Measurements from ENCODE around the gene RNPEPL1.
"Not testable (repeated sequence)": the region's sequence is repeated elsewhere in the genome, so short reads cannot be mapped to it uniquely, and the experiment has no call there.

The RNPEPL1 gene

DNA sequence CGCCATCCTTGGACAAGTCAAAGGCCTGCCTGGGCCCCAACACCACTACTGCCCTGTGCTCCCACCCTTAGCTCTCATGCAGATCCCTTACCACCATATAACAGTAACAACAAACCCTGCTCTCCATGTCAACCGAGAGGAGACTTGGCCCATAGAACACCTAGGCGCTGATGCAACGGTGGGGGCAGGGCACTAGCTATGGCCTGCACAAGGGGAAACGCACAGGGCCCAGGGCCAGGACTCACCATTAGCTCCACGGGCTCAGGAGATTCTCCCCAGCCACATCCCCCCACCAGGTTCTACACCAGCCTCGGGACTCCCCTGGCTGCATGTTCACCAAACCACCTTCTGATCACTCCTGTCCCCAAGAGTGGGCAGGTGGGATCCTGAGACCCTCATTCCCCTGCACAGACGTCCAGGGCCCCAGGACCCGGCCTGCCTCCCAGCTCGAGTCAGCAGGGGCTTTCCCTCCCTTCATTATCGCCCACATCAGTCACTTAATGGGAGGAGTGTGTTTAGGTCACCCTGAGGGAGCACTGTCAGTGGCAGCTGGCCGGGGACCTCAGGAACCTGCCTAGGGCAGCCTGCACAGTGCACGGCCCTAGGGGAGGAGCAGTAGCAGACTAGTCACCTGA is 39.8 kb upstream of the RNPEPL1 start:
- peaks cover 84% of the 10 kb centered on the region for H3K9me3 Mint-ChIP-seq
- no peak overlapping the region for H3K27ac Mint-ChIP-seq
- H3K4me1 Mint-ChIP-seq (ENCODE audit: low read depth), result no peaks in the 10 kb centered on the region
- H3K4me3 Mint-ChIP-seq, result no peak overlapping the region
- intact Hi-C loops (cut with micrococcal nuclease), result no loop called here
- H3K36me3 Mint-ChIP-seq (ENCODE audit: low read depth), result peaks cover 98% of the 10 kb centered on the region
- no peaks in the 10 kb centered on the region for H3K27me3 Mint-ChIP-seq

DNA sequence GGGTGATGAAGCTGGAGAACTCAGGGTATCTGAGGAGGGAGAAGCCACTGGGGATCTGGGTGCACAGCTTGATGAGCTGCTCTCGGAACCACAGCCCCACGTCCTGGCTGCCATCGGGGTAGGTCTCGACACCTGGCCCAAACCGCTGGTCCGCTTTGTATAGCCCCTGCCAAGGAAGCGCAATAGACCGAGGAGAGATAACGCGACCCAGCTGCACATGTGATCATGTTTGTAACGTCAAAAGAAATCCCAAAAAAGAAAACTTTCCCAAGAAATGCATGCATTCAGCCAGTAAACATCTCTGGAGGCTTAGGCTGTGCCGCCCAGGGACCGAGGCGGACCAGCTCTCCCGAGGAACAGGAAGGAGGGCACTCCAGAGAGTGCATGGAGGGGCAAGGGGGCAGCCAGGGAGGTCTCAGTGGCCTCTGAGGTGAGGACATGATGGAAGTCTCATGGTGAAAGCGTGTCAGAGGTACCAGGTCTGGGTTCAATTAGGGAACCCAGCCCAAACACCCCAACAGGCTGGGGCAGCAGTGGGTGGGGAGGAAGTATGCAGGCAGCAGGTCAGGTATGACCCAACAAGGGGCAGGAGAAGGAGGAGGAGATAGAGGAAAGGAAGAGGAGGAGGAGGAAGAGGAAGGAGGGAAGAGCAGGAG is 38.8 kb upstream of the RNPEPL1 start:
- Mint-ChIP-seq H3K4me1 (ENCODE audit: low read depth) (no peaks in the 10 kb centered on the region), H3K27ac (peak overlapping the region; percentile 5), H3K27me3 (no peaks in the 10 kb centered on the region), H3K36me3 (ENCODE audit: low read depth) (peaks cover 98% of the 10 kb centered on the region), H3K9me3 (peaks cover 84% of the 10 kb centered on the region), H3K4me3 (no peak overlapping the region)
- intact Hi-C loops (cut with micrococcal nuclease), result no loop called here

DNA sequence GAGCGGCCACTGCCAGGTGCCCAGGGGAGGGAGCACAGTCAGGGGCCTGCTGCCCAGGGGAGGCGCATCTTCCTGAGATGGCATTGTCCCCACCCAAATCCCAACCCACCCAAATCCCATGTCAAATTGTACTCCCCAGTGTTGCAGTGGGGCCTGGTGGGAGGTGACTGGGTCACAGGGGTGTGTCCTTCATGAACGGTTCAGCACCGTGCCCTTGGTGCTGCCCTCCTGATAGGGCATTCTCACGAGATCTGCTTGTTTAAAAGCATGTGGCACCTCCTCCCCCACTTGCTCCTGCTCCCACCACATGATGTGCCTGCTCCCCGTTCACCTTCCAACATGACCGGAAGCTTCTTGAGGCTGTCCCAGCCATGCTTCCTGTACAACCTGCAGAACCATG is 38.1 kb upstream of the RNPEPL1 start:
- no peaks in the 10 kb centered on the region for H3K27me3 Mint-ChIP-seq
- H3K4me3 Mint-ChIP-seq, result no peak overlapping the region
- peaks cover 76% of the 10 kb centered on the region for H3K9me3 Mint-ChIP-seq
- peak overlapping the region; percentile 5 for H3K27ac Mint-ChIP-seq
- intact Hi-C loops (cut with micrococcal nuclease), result no loop called here
- H3K4me1 Mint-ChIP-seq (ENCODE audit: low read depth), result no peaks in the 10 kb centered on the region
- H3K36me3 Mint-ChIP-seq (ENCODE audit: low read depth), result peaks cover 98% of the 10 kb centered on the region

DNA sequence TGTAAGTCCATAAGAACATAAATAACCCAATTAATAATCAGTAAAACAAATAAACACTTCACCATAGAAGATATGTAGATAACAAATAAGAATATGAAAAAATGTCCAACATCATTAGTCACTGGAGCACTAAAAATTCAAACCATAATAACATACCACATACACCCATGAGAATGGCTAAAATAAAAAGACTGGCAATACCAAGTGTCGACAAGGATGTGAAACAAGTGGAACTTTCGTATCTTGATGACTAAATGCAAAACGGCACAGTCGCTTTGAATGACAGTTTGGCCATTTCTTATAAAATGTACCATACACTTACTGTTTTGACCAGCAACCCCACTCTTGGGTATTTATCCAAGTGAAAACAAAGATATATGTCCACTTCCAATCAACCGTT is 37.2 kb upstream of the RNPEPL1 start:
- H3K4me3 Mint-ChIP-seq, result no peak overlapping the region
- no peak overlapping the region for H3K27ac Mint-ChIP-seq
- no peaks in the 10 kb centered on the region for H3K27me3 Mint-ChIP-seq
- peaks cover 68% of the 10 kb centered on the region for H3K9me3 Mint-ChIP-seq
- H3K4me1 Mint-ChIP-seq (ENCODE audit: low read depth), result no peaks in the 10 kb centered on the region
- H3K36me3 Mint-ChIP-seq (ENCODE audit: low read depth), result peaks cover 96% of the 10 kb centered on the region
- intact Hi-C loops (cut with micrococcal nuclease), result no loop called here

DNA sequence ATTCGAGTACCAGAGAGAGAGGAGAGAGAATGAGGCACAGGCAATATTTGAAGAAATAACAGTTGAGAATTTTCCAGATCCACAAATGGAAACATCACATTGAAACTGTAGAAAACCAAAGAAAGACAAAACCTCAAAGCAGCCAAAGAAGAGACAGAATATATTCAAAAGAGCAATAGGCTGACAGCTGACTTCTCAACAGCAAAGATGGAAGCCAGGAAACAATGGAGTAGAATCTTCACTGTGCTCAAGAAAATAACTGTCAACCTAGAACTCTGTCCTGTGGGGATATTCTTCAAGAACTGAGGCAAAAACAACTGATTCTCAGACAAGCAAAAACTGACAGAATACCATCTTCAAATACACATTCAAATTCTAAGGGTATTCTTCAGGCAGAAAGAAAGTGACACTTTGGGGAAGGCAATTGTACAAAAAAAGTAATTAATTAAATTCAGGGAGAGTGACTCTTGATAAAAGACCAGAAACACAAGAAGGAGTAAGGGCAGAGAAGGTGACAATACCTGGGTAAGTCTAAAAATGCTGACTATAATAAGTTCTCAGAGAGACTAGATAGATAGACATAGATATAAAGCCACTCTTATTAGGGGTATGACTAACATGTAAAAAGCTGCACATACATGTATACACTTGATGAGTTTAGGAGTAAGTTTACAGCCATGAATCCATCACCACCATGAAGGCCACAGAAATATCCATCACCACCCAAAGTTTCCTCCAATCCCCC is 36.1 kb upstream of the RNPEPL1 start:
- intact Hi-C loops (cut with micrococcal nuclease), result no loop called here
- Mint-ChIP-seq H3K4me3 (no peak overlapping the region), H3K9me3 (peaks cover 56% of the 10 kb centered on the region), H3K4me1 (ENCODE audit: low read depth) (no peaks in the 10 kb centered on the region), H3K36me3 (ENCODE audit: low read depth) (peaks cover 96% of the 10 kb centered on the region), H3K27me3 (no peaks in the 10 kb centered on the region), H3K27ac (no peak overlapping the region)

DNA sequence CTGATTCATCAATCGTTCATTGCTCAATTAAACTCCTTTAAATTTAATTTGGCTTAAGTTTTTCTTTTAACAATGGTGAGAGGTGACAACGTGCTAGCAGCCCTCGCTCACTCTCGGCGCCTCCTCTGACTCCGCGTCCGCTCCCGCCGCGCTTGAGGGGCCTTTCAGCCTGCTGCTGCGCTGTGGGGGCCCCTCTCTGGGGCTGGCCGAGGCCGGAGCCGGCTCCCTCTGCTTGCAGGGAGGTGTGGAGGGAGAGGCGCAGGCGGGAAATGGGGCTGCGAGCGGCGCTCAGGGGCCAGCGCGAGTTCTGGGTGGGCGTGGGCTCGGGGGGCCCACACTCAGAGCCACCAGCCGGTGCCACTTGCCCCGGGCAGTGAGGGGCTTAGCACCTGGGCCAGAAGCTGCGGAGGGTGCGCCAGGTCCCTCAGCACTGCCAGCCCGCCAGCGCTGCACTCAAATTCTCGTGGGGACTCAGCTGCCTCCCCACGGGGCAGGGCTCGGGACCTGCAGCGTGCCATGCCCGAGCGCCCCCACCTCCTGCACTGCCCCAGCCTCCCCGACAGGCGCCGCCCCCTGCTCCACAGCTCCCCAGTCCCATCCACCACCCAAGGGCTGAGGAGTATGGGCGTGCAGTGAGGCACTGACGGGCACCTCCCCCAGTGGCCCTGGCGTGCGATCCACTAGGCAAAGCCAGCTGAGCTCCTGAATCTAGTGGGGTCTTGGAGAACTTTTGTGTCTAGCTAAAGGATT is 30.1 kb upstream of the RNPEPL1 start:
- Mint-ChIP-seq H3K27ac (no peak overlapping the region), H3K27me3 (no peaks in the 10 kb centered on the region), H3K4me1 (ENCODE audit: low read depth) (no peaks in the 10 kb centered on the region), H3K4me3 (no peak overlapping the region), H3K9me3 (peaks cover 25% of the 10 kb centered on the region), H3K36me3 (ENCODE audit: low read depth) (peaks cover 87% of the 10 kb centered on the region)
- intact Hi-C loops (cut with micrococcal nuclease), result no loop called here

DNA sequence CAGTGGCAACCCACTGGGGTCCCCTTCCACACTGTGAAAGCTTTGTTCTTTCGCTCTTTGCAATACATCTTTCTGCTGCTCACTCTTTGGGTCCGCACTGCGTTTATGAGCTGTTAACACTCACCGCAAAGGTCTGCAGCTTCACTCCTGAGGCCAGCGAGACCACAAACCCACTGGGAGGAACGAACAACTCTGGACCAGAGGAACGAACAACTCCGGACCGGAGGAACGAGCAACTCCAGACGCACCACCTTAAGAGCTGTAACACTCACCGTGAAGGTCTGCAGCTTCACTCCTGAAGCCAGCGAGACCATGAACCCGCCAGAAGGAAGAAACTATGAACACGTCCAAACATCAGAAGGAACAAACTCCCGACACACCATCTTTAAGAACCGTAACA is 29.2 kb upstream of the RNPEPL1 start:
- peaks cover 84% of the 10 kb centered on the region for H3K36me3 Mint-ChIP-seq (ENCODE audit: low read depth)
- H3K9me3 Mint-ChIP-seq, result peaks cover 16% of the 10 kb centered on the region
- intact Hi-C loops (cut with micrococcal nuclease); H3K27ac Mint-ChIP-seq; H3K4me1 Mint-ChIP-seq (ENCODE audit: low read depth); H3K4me3 Mint-ChIP-seq; H3K27me3 Mint-ChIP-seq: not testable (repeated sequence)

DNA sequence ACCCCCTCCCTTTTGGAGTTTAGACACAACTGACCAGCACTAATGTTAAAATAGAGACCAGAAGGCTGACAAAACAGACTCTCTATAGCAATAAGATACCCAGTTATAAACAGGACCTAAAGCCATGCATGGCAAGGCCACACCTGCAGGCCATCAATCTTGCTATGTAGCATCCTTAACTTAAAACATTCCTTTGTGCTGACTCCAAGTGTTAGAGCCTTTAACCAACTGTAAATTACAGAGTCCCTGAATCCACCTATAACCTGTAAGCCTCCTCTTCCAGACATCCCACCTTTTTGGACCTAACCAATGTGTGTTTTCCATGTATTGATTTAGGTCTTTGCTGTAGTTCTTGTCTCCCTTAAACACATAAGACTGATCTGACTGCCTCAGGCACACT is 28.4 kb upstream of the RNPEPL1 start:
- Mint-ChIP-seq H3K4me1 (ENCODE audit: low read depth) (no peaks in the 10 kb centered on the region), H3K9me3 (peaks cover 13% of the 10 kb centered on the region), H3K36me3 (ENCODE audit: low read depth) (peaks cover 83% of the 10 kb centered on the region), H3K4me3 (no peak overlapping the region), H3K27me3 (no peaks in the 10 kb centered on the region), H3K27ac (no peak overlapping the region)
- intact Hi-C loops (cut with micrococcal nuclease), result no loop called here

DNA sequence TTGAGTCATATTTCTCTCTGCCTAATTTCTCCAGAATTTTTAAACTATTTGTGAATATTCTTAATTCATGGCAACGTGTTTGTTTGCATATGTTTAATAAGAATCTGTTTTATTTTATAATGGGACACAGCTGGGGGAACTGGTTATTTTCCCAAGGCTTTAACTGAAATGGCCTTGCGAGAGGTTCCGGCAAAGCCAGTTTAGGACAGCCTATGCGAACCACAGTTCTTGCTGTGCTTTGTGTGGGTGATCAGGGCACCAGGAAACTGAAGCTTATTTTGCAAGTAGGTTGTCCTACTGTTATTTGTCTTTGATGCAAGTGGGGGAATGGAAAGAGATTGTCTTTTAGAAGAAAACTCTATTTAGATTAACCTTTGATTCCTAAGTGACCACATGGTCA is 17.0 kb upstream of the RNPEPL1 start:
- intact Hi-C loops (cut with micrococcal nuclease), result no loop called here
- H3K4me1 Mint-ChIP-seq (ENCODE audit: low read depth), result peaks cover 24% of the 10 kb centered on the region
- H3K9me3 Mint-ChIP-seq, result no peaks in the 10 kb centered on the region
- peak overlapping the region; percentile 75 for H3K27ac Mint-ChIP-seq
- peaks cover 76% of the 10 kb centered on the region for H3K36me3 Mint-ChIP-seq (ENCODE audit: low read depth)
- no peak overlapping the region for H3K4me3 Mint-ChIP-seq
- no peaks in the 10 kb centered on the region for H3K27me3 Mint-ChIP-seq

DNA sequence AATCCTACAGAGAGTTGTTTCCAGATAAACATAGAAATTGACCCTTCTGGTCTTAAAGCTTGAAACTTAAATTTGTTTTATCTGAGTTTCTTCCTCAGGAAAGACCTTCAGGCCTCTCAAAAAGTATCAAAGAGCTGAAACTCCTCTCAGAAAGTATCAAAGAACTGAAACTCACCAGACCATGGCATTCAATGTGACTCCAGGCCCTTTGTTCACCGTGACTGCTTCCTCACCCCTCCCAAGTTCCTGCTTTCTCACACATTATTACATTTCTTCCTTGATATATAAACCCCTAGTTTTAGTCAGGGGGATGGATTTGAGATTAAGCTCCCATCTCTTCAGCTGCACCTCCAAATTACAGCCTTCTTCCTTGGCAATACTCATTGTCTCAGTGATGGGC is 16.5 kb upstream of the RNPEPL1 start:
- Mint-ChIP-seq H3K4me3 (no peak overlapping the region), H3K27me3 (no peaks in the 10 kb centered on the region), H3K9me3 (no peaks in the 10 kb centered on the region), H3K4me1 (ENCODE audit: low read depth) (peaks cover 29% of the 10 kb centered on the region), H3K36me3 (ENCODE audit: low read depth) (peaks cover 76% of the 10 kb centered on the region), H3K27ac (peak overlapping the region; percentile 75)
- intact Hi-C loops (cut with micrococcal nuclease), result no loop called here

DNA sequence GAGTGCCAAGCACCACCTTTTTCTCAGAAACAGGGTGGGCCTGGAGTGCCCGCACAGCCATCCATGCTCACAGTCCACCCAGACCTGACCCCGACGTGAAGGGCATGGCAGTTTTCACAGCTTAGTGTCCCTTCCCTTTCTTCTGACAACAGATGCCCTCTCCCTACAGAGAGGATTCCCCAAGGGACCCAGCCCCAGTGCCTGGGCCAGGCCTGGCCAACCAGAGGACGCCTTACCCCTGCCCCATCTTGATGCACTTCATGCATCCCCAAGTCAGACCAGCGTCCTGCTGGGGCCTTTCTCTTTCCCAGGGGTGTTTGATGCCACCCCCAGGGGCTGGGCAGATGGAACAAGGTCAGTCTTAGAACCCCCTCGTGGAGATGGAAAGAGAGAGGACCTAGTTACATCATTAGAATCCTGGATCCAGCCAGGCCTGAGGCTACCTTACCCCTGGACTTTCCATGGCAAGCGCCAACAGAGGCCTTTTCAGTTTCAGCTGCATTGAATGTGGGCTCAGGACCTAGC is 14.3 kb upstream of the RNPEPL1 start:
- H3K27ac Mint-ChIP-seq, result no peak overlapping the region
- intact Hi-C loops (cut with micrococcal nuclease), result no loop called here
- H3K4me3 Mint-ChIP-seq, result no peak overlapping the region

DNA sequence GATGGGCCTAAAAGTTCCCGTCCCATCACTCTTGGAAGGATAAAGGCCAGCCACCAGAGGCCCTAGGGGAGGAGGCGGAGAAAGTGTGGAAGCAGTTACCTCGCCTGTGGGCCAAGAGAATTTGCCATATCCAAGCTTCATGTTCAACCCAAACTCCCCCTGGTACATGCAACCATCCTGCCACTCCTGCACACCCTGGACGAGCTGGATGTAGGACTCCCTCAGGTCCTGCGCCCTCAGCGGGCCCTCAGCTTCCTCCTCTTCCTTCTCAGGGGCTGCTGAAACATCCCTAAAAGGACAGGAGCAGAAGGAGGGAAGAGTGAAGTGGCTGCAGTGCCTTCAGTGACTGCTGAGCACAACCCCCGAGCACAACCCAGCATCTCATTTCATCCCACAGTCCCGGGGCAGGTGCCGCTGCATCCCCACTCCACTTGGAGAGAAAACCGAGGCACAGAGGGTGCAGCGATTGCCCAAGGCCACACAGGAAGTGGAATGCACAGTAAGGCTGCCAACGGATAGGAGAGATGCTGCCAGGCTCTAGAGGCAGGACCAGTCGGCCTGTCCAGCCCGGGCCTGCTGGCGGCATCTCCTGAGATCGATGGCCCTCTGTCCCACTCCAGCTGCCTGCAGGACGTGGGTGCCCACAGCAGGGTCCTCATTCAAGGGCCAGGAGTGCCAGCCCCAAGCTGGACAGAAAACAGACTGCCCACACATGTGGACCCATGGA is 13.4 kb upstream of the RNPEPL1 start:
- intact Hi-C loops (cut with micrococcal nuclease), result no loop called here
- peaks cover 55% of the 10 kb centered on the region for H3K4me1 Mint-ChIP-seq (ENCODE audit: low read depth)
- H3K4me3 Mint-ChIP-seq, result no peak overlapping the region
- no peak overlapping the region for H3K27ac Mint-ChIP-seq
- H3K27me3 Mint-ChIP-seq, result no peaks in the 10 kb centered on the region
- peaks cover 81% of the 10 kb centered on the region for H3K36me3 Mint-ChIP-seq (ENCODE audit: low read depth)
- H3K9me3 Mint-ChIP-seq, result no peaks in the 10 kb centered on the region

More for the DNA sequence above, 14.3 kb upstream of the RNPEPL1 start:
- peaks cover 47% of the 10 kb centered on the region for H3K4me1 Mint-ChIP-seq (ENCODE audit: low read depth)
- peaks cover 77% of the 10 kb centered on the region for H3K36me3 Mint-ChIP-seq (ENCODE audit: low read depth)
- H3K27me3 Mint-ChIP-seq, result no peaks in the 10 kb centered on the region
- H3K9me3 Mint-ChIP-seq, result no peaks in the 10 kb centered on the region

DNA sequence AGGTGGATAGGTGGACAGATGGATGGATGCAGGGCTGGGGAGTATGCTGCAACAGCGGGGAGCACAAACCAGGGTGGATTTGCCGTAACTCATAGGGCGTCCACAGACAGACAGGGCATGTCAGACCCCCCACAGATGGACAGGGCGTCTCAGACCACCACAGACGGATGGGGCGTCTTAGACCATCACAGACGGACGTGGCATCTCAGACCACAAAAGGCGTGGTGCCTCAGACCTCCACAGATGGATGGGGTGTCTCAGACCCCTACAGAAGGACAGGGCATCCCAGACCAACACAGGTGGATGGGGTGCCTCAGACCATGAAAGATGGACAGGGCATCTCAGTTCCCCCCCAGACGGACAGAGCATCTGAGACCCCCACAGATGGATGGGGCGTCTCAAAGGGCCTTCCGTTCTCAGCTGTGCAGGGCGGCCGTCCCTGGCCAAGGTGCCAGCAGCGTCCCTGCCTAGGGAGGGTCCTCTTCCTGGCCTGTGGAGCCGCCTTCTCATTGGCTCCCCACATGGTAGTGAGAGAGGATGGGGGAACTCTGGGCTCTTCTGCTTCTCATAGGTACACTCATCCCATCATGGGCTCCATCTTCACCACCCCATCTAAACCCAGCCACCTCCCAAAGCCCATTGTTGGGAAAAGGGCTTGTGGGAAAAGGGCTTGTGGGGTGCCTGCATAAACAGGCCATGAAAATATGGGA is 12.6 kb upstream of the RNPEPL1 start:
- intact Hi-C loops (cut with micrococcal nuclease), result no loop called here
- Mint-ChIP-seq H3K4me1 (ENCODE audit: low read depth) (peaks cover 55% of the 10 kb centered on the region), H3K27ac (no peak overlapping the region), H3K4me3 (no peak overlapping the region), H3K36me3 (ENCODE audit: low read depth) (peaks cover 76% of the 10 kb centered on the region), H3K27me3 (no peaks in the 10 kb centered on the region), H3K9me3 (no peaks in the 10 kb centered on the region)
